ENCODE results near the gene RHBG. TPM values are rescaled to one million over a fixed set of nuclear protein-coding genes. Genes with fewer than 3 reads are reported as not detected.

The RHBG gene
- total RNA-seq, 1 donor from 2014 or later: under 0.01 TPM

Other genes with a start within 250 kb of the RHBG start
- gene SEMA4A, start 215.6 kb upstream of the RHBG start, total RNA-seq: 1.8 and 16.9 TPM in 2 replicates
- 5.8 and 7.4 TPM in 2 replicates for gene SLC25A44, start 175.1 kb upstream of the RHBG start, total RNA-seq
- 55.3 and 55.9 TPM in 2 replicates for gene PMF1, start 156.2 kb upstream of the RHBG start, total RNA-seq
- 0.51 TPM in 1 of 2 replicates, not detected in the other for gene BGLAP, start 127.0 kb upstream of the RHBG start, total RNA-seq
- 0.26 and 1.3 TPM in 2 replicates for gene PAQR6, start 121.2 kb upstream of the RHBG start, total RNA-seq
- 57.4 and 67.0 TPM in 2 replicates for gene SMG5, start 86.4 kb upstream of the RHBG start, total RNA-seq
- gene TMEM79, start 84.9 kb upstream of the RHBG start, total RNA-seq: 7.1 and 30.7 TPM in 2 replicates
- gene GLMP, start 73.5 kb upstream of the RHBG start, total RNA-seq: 26.9 and 34.2 TPM in 2 replicates
- 0.26 and 0.77 TPM in 2 replicates for gene VHLL, start 69.9 kb upstream of the RHBG start, total RNA-seq
- 281 and 377 TPM in 2 replicates for gene CCT3, start 30.9 kb upstream of the RHBG start, total RNA-seq
- 0.77 TPM in 1 of 2 replicates, not detected in the other for gene TSACC, start 30.7 kb upstream of the RHBG start, total RNA-seq
- 1.3 and 4.9 TPM in 2 replicates for gene MEF2D, start 131.6 kb downstream of the RHBG start, total RNA-seq
- 0.53 and 1.7 TPM in 2 replicates for gene IQGAP3, start 203.4 kb downstream of the RHBG start, total RNA-seq
- not detected in 2 replicates for gene TTC24, start 210.5 kb downstream of the RHBG start, total RNA-seq
- 142 and 154 TPM in 2 replicates for gene NAXE, start 222.6 kb downstream of the RHBG start, total RNA-seq
- gene GPATCH4, start 232.3 kb downstream of the RHBG start, total RNA-seq: 15.9 and 29.2 TPM in 2 replicates

All from bronchial epithelial cell (primary cell).